HEK293 (cell line): Measurements from ENCODE around the gene ACTG2.
A peak's percentile ranks its signal among the peaks of the same experiment; 100 is the strongest.

ENCODE experiments used
- CTCF ChIA-PET: fragments of 350-600 bp; formaldehyde crosslinking; extraction: SDS; loops from one replicate; lab custom pipeline; 2021; ENCODE audit warnings: antibody characterized with exemption; lab: Yijun Ruan, JAX
- POLR2A ChIA-PET: fragments of 300-600 bp; formaldehyde crosslinking; extraction: SDS; loops from one replicate; lab custom pipeline; 2020; ENCODE audit warnings: antibody characterized with exemption, inconsistent platforms; lab: Yijun Ruan, JAX
- H3K27ac ChIP-seq: fragments of 200-500 bp; sonication (Bioruptor generic); 2 replicates; pipeline ENCODE4 v1.5.1; 2014; ENCODE audit warnings: low read depth, low read length, control low read depth, inconsistent platforms; ENCODE audit errors: extremely low read depth
- H3K36me3 ChIP-seq, 2 experiments: fragments of 200-500 bp in 1 of 2; sonication (Bioruptor generic) in 1 of 2; 1 replicate in 1 of 2; 2 replicates in 1 of 2; pipeline ENCODE4 v1.5.1; 2014 to 2017; ENCODE audit warnings: inconsistent platforms in 2 of 2, low read length in 2 of 2; ENCODE audit not compliant: control insufficient read depth in 2 of 2, insufficient read depth in 1 of 2
- H3K4me1 ChIP-seq: fragments of 200-500 bp; sonication (Bioruptor generic); 2 replicates; pipeline ENCODE4 v1.5.1; 2014; ENCODE audit warnings: mild to moderate bottlenecking, low read length, inconsistent platforms; ENCODE audit not compliant: control insufficient read depth, insufficient read depth
- H3K4me3 ChIP-seq: 2 replicates; pipeline ENCODE4 v1.5.1; 2011; ENCODE audit warnings: low read depth, mild to moderate bottlenecking, control low read depth, low read length, moderate library complexity
- H3K9me3 ChIP-seq: fragments of 200-500 bp; sonication (Bioruptor generic); 2 replicates; pipeline ENCODE4 v1.5.1; 2014; ENCODE audit warnings: low read depth, low read length, inconsistent platforms; ENCODE audit not compliant: control insufficient read depth, insufficient read depth
- GLI4 ChIP-seq: fragments of 450-650 bp; formaldehyde crosslinking; IDR thresholded peaks from 2 replicates; pipeline ENCODE4 v1.5.1; 2016; ENCODE audit warnings: missing biosample characterization, missing genetic modification characterization
- HIC1 ChIP-seq: fragments of 450-650 bp; formaldehyde crosslinking; IDR thresholded peaks from 2 replicates; pipeline ENCODE4 v1.5.1; 2016; ENCODE audit warnings: missing biosample characterization, missing genetic modification characterization
- IKZF3 ChIP-seq: fragments of 450-650 bp; IDR thresholded peaks from 2 replicates; pipeline ENCODE4 v1.5.0; 2018; ENCODE audit warnings: missing biosample characterization, mild to moderate bottlenecking, missing genetic modification characterization, moderate library complexity
- KLF7 ChIP-seq: fragments of 450-650 bp; formaldehyde crosslinking; IDR thresholded peaks from 2 replicates; pipeline ENCODE4 v1.5.1; 2016; ENCODE audit warnings: missing biosample characterization, missing genetic modification characterization, borderline replicate concordance
- SALL2 ChIP-seq: fragments of 450-650 bp; formaldehyde crosslinking; IDR thresholded peaks from 2 replicates; pipeline ENCODE4 v1.5.0; 2017; ENCODE audit warnings: missing biosample characterization, mild to moderate bottlenecking, missing genetic modification characterization, borderline replicate concordance
- SETDB1 ChIP-seq: IDR thresholded peaks from one replicate; pipeline ENCODE4 v1.6.1; 2017; ENCODE audit warnings: mild to moderate bottlenecking, low read length, moderate library complexity, mixed read lengths; ENCODE audit not compliant: insufficient read length
- TRIM28 ChIP-seq: IDR thresholded peaks from 2 replicates; pipeline ENCODE4 v1.6.1; 2011; ENCODE audit warnings: low read length, control low read depth, borderline replicate concordance
- ZBTB44 ChIP-seq: fragments of 450-650 bp; IDR thresholded peaks from 2 replicates; pipeline ENCODE4 v1.5.1; 2018; ENCODE audit warnings: missing biosample characterization, mild to moderate bottlenecking, missing genetic modification characterization
- ZNF10 ChIP-seq: fragments of 450-650 bp; formaldehyde crosslinking; IDR thresholded peaks from 2 replicates; pipeline ENCODE4 v1.5.1; 2017; ENCODE audit warnings: missing biosample characterization, missing genetic modification characterization
- ZNF132 ChIP-seq: fragments of 450-650 bp; formaldehyde crosslinking; IDR thresholded peaks from 2 replicates; pipeline ENCODE4 v1.5.1; 2017; ENCODE audit warnings: missing biosample characterization, missing genetic modification characterization, borderline replicate concordance
- ZNF138 ChIP-seq: fragments of 450-650 bp; formaldehyde crosslinking; IDR thresholded peaks from 2 replicates; pipeline ENCODE4 v1.5.1; 2016; ENCODE audit warnings: missing biosample characterization, missing genetic modification characterization, borderline replicate concordance
- ZNF175 ChIP-seq: fragments of 450-650 bp; formaldehyde crosslinking; IDR thresholded peaks from 2 replicates; pipeline ENCODE4 v1.5.1; 2016; ENCODE audit warnings: missing biosample characterization, missing genetic modification characterization
- ZNF23 ChIP-seq: fragments of 450-650 bp; formaldehyde crosslinking; IDR thresholded peaks from 2 replicates; pipeline ENCODE4 v1.5.1; 2016; ENCODE audit warnings: missing biosample characterization, missing genetic modification characterization, borderline replicate concordance
- ZNF274 ChIP-seq, 2 experiments: fragments of 200-500 bp in 1 of 2; fragments of 450-650 bp in 1 of 2; sonication (Bioruptor generic) in 1 of 2; formaldehyde crosslinking in 1 of 2; IDR thresholded peaks; 2 replicates each; pipeline versions ENCODE4 v1.5.1 to v1.6.1; 2014 to 2016; ENCODE audit warnings: borderline replicate concordance in 1 of 2, inconsistent platforms in 1 of 2, low read length in 1 of 2, missing biosample characterization in 1 of 2, missing genetic modification characterization in 1 of 2
- ZNF341 ChIP-seq: fragments of 450-650 bp; formaldehyde crosslinking; IDR thresholded peaks from 2 replicates; pipeline ENCODE4; 2016; ENCODE audit warnings: low read depth, missing biosample characterization, missing genetic modification characterization
- ZNF366 ChIP-seq: fragments of 450-650 bp; formaldehyde crosslinking; conservative IDR thresholded peaks from 2 replicates; pipeline ENCODE4 v1.5.1; 2016; ENCODE audit warnings: missing biosample characterization, missing genetic modification characterization
- ZNF404 ChIP-seq: fragments of 450-650 bp; formaldehyde crosslinking; IDR thresholded peaks from 2 replicates; pipeline ENCODE4 v1.5.1; 2017; ENCODE audit warnings: missing biosample characterization, missing genetic modification characterization
- ZNF501 ChIP-seq: fragments of 450-650 bp; formaldehyde crosslinking; IDR thresholded peaks from 2 replicates; pipeline ENCODE4 v1.5.1; 2016; ENCODE audit warnings: missing biosample characterization, missing genetic modification characterization
- ZNF510 ChIP-seq: fragments of 450-650 bp; formaldehyde crosslinking; IDR thresholded peaks from 2 replicates; pipeline ENCODE4 v1.5.1; 2018; ENCODE audit warnings: mild to moderate bottlenecking, missing genetic modification characterization, missing biosample characterization; ENCODE audit not compliant: insufficient replicate concordance
- ZNF529 ChIP-seq: fragments of 450-650 bp; formaldehyde crosslinking; IDR thresholded peaks from 2 replicates; pipeline ENCODE4 v1.5.1; 2017; ENCODE audit warnings: missing genetic modification characterization, missing biosample characterization; ENCODE audit not compliant: insufficient replicate concordance
- ZNF548 ChIP-seq: fragments of 450-650 bp; formaldehyde crosslinking; IDR thresholded peaks from 2 replicates; pipeline ENCODE4 v1.5.1; 2016; ENCODE audit warnings: missing biosample characterization, missing genetic modification characterization
- ZNF600 ChIP-seq: fragments of 450-650 bp; formaldehyde crosslinking; IDR thresholded peaks from 2 replicates; pipeline ENCODE4 v1.5.1; 2016; ENCODE audit warnings: missing biosample characterization, missing genetic modification characterization
- ZNF660 ChIP-seq: fragments of 450-650 bp; IDR thresholded peaks from 2 replicates; pipeline ENCODE4 v1.5.1; 2018; ENCODE audit warnings: missing biosample characterization, mild to moderate bottlenecking, missing genetic modification characterization
- ZNF664 ChIP-seq: fragments of 450-650 bp; formaldehyde crosslinking; IDR thresholded peaks from 2 replicates; pipeline ENCODE4 v1.5.1; 2016; ENCODE audit warnings: missing biosample characterization, missing genetic modification characterization
- ZNF785 ChIP-seq: fragments of 450-650 bp; formaldehyde crosslinking; IDR thresholded peaks from 2 replicates; pipeline ENCODE4 v1.5.1; 2016; ENCODE audit warnings: missing biosample characterization, missing genetic modification characterization
- TF ChIP-seq, protein P1 (sequence below): IDR thresholded peaks from 2 replicates; pipeline ENCODE4 v1.6.1; 2011; ENCODE audit warnings: mild to moderate bottlenecking, low read depth, low read length, borderline replicate concordance
- TF ChIP-seq, protein P2 (sequence below): fragments of 450-650 bp; formaldehyde crosslinking; IDR thresholded peaks from 2 replicates; pipeline ENCODE4 v1.5.1; 2016; ENCODE audit warnings: missing biosample characterization, missing genetic modification characterization

ACTG2 gene

GRCh38 chr2:73894475-73894850, 1.7 kb downstream of the ACTG2 start:
- ChIA-PET POLR2A (no interaction called here), CTCF (interaction anchor here (0.9 kb wide), 1 partner anchor 26 kb away, joined by 3 read pairs; no protein-coding TSS in a partner anchor)
- Histone ChIP-seq H3K9me3 (no peaks in the 10 kb centered on the region), H3K4me3 (no peak overlapping the region), H3K4me1 (no peaks in the 10 kb centered on the region), H3K36me3 (no peaks in the 10 kb centered on the region), H3K27ac (no peak overlapping the region)
- no peak for TF ChIP-seq ZNF785
- no peak for TF ChIP-seq GLI4 (tag by site-specific recombination)
- TF ChIP-seq ZNF600, result no peak
- TF ChIP-seq ZNF501 (tag by site-specific recombination), result no peak
- peak; percentile 48; the same call in 1 of the 2 replicates for TF ChIP-seq ZNF664 (tag by site-specific recombination)
- TF ChIP-seq ZNF10 (tag by site-specific recombination), result no peak
- TF ChIP-seq ZNF138 (tag by site-specific recombination), result no peak
- no peak for TF ChIP-seq ZNF341 (tag by site-specific recombination)

DNA sequence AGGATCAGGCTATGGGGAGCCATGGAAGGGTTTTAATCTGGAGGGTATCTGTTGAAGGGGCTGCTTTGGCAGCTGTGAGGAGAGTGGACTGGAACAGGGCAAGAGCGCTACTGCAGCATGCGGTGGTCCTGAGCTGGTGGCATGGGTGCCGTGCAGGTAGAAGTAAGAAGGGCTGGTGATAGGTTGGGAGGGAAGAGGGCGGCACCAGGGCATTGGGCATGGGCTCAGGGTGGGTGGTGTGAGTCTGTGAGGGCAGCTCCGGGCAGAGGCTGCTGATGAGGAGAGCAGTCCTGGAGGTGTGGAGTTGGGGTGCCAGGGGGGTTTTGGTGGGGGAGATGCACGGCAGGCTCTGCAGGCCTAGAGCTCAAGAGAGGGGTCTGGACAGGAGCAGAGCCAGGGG, 2.1 kb downstream of the ACTG2 start:
- Histone ChIP-seq H3K4me1 (no peaks in the 10 kb centered on the region), H3K27ac (no peak overlapping the region), H3K4me3 (no peak overlapping the region), H3K36me3 (no peaks in the 10 kb centered on the region), H3K9me3 (no peaks in the 10 kb centered on the region)
- CTCF ChIA-PET, result no interaction called here
- POLR2A ChIA-PET, result no interaction called here
- TF ChIP-seq SALL2 (no peak), ZNF404 (tag by site-specific recombination) (no peak), ZNF23 (tag by site-specific recombination) (no peak), ZNF660 (tag by site-specific recombination) (no peak), ZNF510 (tag by site-specific recombination) (no peak), ZNF548 (tag by site-specific recombination) (no peak), ZNF132 (tag by site-specific recombination) (no peak), ZNF664 (tag by site-specific recombination) (no peak), ZNF366 (tag by site-specific recombination) (no peak), ZNF175 (tag by site-specific recombination) (no peak), IKZF3 (tag by site-specific recombination) (no peak), TRIM28 (no peak), ZNF274 (IDR thresholded peaks at IDR 0.05; ENCODE audit: low read length) (no peak), ZNF274 (tag by site-specific recombination; IDR thresholded peaks at IDR 0.05; ENCODE audit: borderline replicate concordance) (no peak), SETDB1 (no peak), ZNF529 (tag by site-specific recombination) (no peak), KLF7 (tag by site-specific recombination) (no peak), ZBTB44 (tag by site-specific recombination) (no peak), HIC1 (tag by site-specific recombination) (no peak)
- TF ChIP-seq, protein P1, sequence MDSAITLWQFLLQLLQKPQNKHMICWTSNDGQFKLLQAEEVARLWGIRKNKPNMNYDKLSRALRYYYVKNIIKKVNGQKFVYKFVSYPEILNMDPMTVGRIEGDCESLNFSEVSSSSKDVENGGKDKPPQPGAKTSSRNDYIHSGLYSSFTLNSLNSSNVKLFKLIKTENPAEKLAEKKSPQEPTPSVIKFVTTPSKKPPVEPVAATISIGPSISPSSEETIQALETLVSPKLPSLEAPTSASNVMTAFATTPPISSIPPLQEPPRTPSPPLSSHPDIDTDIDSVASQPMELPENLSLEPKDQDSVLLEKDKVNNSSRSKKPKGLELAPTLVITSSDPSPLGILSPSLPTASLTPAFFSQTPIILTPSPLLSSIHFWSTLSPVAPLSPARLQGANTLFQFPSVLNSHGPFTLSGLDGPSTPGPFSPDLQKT, result no peak
- TF ChIP-seq, protein P2, sequence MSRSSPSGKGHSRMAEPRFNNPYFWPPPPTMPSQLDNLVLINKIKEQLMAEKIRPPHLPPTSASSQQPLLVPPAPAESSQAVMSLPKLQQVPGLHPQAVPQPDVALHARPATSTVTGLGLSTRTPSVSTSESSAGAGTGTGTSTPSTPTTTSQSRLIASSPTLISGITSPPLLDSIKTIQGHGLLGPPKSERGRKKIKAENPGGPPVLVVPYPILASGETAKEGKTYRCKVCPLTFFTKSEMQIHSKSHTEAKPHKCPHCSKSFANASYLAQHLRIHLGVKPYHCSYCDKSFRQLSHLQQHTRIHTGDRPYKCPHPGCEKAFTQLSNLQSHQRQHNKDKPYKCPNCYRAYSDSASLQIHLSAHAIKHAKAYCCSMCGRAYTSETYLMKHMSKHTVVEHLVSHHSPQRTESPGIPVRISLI, result no peak
- TF ChIP-seq, all 188 proteins: peak for 0
